VCaP (cell line): ENCODE results near the gene TPM2.

Source experiments
- H3K27ac ChIP-seq: fragments of 450-650 bp; 2 replicates; pipeline ENCODE4 v1.5.1; 2017
- TF ChIP-seq, protein P1 (sequence below): fragments of 450-650 bp; conservative IDR thresholded peaks from 2 replicates; pipeline ENCODE4 v1.5.1; 2017; ENCODE audit warnings: mild to moderate bottlenecking, moderate library complexity

The TPM2 gene

DNA sequence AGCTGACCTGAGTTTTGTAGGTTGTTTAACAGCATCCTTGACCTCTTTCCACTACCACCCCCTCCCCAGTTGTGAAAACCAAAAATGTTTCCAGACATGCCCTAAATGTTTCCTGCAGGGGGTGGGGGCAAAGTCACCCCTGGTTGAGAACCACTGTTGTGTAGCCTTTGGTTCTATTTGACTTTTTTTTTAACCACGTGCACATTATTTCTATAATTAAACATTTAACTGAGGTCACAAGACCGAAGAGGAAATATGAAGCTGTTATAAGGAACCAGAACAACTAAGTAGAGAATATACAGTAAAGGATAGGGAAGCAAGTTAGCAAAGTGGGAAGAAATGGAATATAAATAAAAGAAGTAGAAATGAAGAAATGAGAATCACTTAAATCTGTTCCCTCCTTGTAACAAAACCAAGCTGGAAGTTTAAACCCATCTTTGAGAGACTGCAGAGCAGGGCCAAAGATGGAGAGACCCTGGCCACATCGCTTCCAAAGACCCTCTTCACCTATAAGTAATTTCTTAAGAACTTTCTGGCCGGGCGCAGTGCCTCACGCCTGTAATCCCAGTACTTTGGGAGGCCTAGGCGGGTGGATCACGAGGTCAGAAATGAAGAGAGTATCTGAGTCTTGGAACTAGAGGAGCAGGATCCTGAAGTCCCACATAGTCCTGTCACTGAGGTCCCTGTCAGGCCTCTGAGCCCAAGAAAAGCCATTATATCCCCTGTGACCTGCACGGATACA is 53.4 kb downstream of the TPM2 start:
- no peak overlapping the region for H3K27ac ChIP-seq
- TF ChIP-seq, protein P1, sequence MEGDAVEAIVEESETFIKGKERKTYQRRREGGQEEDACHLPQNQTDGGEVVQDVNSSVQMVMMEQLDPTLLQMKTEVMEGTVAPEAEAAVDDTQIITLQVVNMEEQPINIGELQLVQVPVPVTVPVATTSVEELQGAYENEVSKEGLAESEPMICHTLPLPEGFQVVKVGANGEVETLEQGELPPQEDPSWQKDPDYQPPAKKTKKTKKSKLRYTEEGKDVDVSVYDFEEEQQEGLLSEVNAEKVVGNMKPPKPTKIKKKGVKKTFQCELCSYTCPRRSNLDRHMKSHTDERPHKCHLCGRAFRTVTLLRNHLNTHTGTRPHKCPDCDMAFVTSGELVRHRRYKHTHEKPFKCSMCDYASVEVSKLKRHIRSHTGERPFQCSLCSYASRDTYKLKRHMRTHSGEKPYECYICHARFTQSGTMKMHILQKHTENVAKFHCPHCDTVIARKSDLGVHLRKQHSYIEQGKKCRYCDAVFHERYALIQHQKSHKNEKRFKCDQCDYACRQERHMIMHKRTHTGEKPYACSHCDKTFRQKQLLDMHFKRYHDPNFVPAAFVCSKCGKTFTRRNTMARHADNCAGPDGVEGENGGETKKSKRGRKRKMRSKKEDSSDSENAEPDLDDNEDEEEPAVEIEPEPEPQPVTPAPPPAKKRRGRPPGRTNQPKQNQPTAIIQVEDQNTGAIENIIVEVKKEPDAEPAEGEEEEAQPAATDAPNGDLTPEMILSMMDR: no peak

GRCh38 chr9:35635730-35636129 is 54.0 kb downstream of the TPM2 start:
- TF ChIP-seq, protein P1: no peak

More at GRCh38 chr9:35635730-35636129, 54.0 kb downstream of the TPM2 start:
- H3K27ac ChIP-seq: no peak overlapping the region
